Kidney (tissue), 22 donors: ENCODE measurements around the gene GRIK2. TPM values are rescaled to one million over a fixed set of nuclear protein-coding genes. Genes with fewer than 3 reads are reported as not detected.
A peak's percentile ranks its signal among the peaks of the same experiment; 100 is the strongest.
"Not testable (repeated sequence)": the region's sequence is repeated elsewhere in the genome, so short reads cannot be mapped to it uniquely, and the experiment has no call there.

Source experiments
- DNase-seq, 5 donors: peaks; one replicate each; pipeline ENCODE4 v3.0.0-alpha.2; 2013 to 2020
- FAIRE-seq: peaks from 2 replicates; lab custom pipeline; 2012; peaks lifted over from hg19 to GRCh38; lab: Jason Lieb, UNC
- H3K27ac ChIP-seq, 2 donors: one replicate each; pipeline ENCODE4 v1.7.0; 2013; ENCODE audit warnings: low read depth in 2 of 2, low read length in 2 of 2, inconsistent platforms in 1 of 2
- H3K27me3 ChIP-seq: one replicate; pipeline ENCODE4 v1.7.1; 2013; ENCODE audit warnings: low read length, inconsistent platforms; ENCODE audit not compliant: control insufficient read depth, insufficient read depth
- H3K36me3 ChIP-seq, 3 donors: one replicate each; pipeline versions ENCODE4 v1.7.0 to v1.7.1; 2013; ENCODE audit warnings: low read length in 3 of 3, control low read depth in 1 of 3, inconsistent platforms in 1 of 3; ENCODE audit not compliant: insufficient read depth in 3 of 3, control insufficient read depth in 2 of 3
- H3K4me1 ChIP-seq, 3 donors: one replicate each; pipeline versions ENCODE4 v1.7.0 to v1.7.1; 2013; ENCODE audit warnings: low read length in 3 of 3, inconsistent platforms in 1 of 3, low read depth in 1 of 3; ENCODE audit not compliant: control insufficient read depth in 2 of 3, insufficient read depth in 2 of 3
- H3K4me3 ChIP-seq, 3 donors: one replicate each; pipeline versions ENCODE4 v1.7.0 to v1.8.1; 2013; ENCODE audit warnings: low read length in 3 of 3, control low read depth in 1 of 3, inconsistent platforms in 1 of 3
- H3K9ac ChIP-seq, 3 donors: one replicate each; pipeline versions ENCODE4 v1.7.0 to v1.7.1; 2013; ENCODE audit warnings: low read length in 3 of 3, control low read depth in 1 of 3, inconsistent platforms in 1 of 3
- H3K9me3 ChIP-seq, 3 donors: one replicate each; pipeline versions ENCODE4 v1.7.0 to v1.7.1; 2013; ENCODE audit warnings: low read length in 3 of 3, control low read depth in 1 of 3, inconsistent platforms in 1 of 3; ENCODE audit not compliant: control insufficient read depth in 2 of 3, insufficient read depth in 1 of 3
- CTCF ChIP-seq: IDR thresholded peaks from 3 replicates; pipeline ENCODE4 v1.5.1; 2012; ENCODE audit warnings: mild to moderate bottlenecking, moderate library complexity, borderline replicate concordance; ENCODE audit not compliant: insufficient read depth; ENCODE audit errors: extremely low read depth
- intact Hi-C: fragments of 100-400 bp; cut with DNase I; formaldehyde crosslinking; loops from one replicate; pipeline ENCODE4 v1.11.1; 2022
- long read RNA-seq, 10 donors: library from polyadenylated mRNA in 1 of 10; unstranded in 1 of 10; transcript quantifications; one replicate each; pipeline ENCODE4 v2.0.0 and lab custom pipeline, GENCODE V29; 2021 to 2026
- polyA plus RNA-seq: library from polyadenylated mRNA; stranded (reverse); fragments of 350-450 nt; fragmentation: Illumina TruSeq; extraction: RNeasy Lipid Tissue Mini Kit (QIAGEN cat#74804); gene quantifications from one replicate; pipeline ENCODE4 v1.2.3, GENCODE V29; 2014; ENCODE audit warnings: low read depth, low replicate concordance; ENCODE audit not compliant: insufficient read depth
- total RNA-seq: library from RNA; stranded (reverse); fragmentation: NEBNext Ultra II Directional; extraction: Animal tissue kit (Norgen Biotek cat#: 25700); gene quantifications from one replicate; pipeline ENCODE4 v1.2.1, GENCODE V29; 2021
- donor health status: control.
- donor health status: control.
- donor health status: control.
- donor health status: control.
- donor health status: control.
- donor health status: DM: yes; HTN: yes; CAD: no.
- donor health status: Normal renal cell carcinoma (clear cell type).

Gene GRIK2
- total RNA-seq = 0.82 TPM
- polyA plus RNA-seq = 1.4 TPM
- long read RNA-seq, donor 1 = 0 reads
- long read RNA-seq, donor 2 = 0 reads
- long read RNA-seq, donor 3 = 0 reads
- long read RNA-seq, donor 4 = 0 reads
- long read RNA-seq, donor 5 = 0 reads
- long read RNA-seq, donor 6 = 0 reads
- long read RNA-seq, donor 7 = 0 reads
- long read RNA-seq, donor 8 = 0 reads
- long read RNA-seq, donor 9 = 0 reads
- long read RNA-seq, donor 10 = 0 reads

GRCh38 chr6:101393251-101393828 lies at the start of gene GRIK2:
Gene GRIK2 (plus strand): TSS chr6:101393708.
- intact Hi-C loops = no loop called here
- DNase-seq = peak; percentile 72 to 82 (median 74)
- Histone ChIP-seq H3K4me1 (peaks cover 0 to 5% (median 0%) of the 10 kb centered on the region in 3 donors), H3K36me3 (no peaks in the 10 kb centered on the region), H3K4me3 (peak within 1 kb of the TSS; percentile 47 to 63 (median 58)), H3K27ac (no peak within 1 kb of the TSS), H3K9me3 (no peaks in the 10 kb centered on the region), H3K27me3 (peaks cover 12% of the 10 kb centered on the region), H3K9ac (peak within 1 kb of the TSS in 1 of 3 donors; percentile 44)
- peak; percentile 16 for TF ChIP-seq CTCF
- FAIRE-seq = no peak

- intact Hi-C loops = no loop called here
- Histone ChIP-seq H3K27me3 (no peaks in the 10 kb centered on the region), H3K36me3 (no peaks in the 10 kb centered on the region), H3K4me3 (no peak overlapping the region), H3K9ac (no peak overlapping the region), H3K9me3 (no peaks in the 10 kb centered on the region), H3K4me1 (no peaks in the 10 kb centered on the region), H3K27ac (no peak overlapping the region)
- DNase-seq (no peak), FAIRE-seq (no peak)
- TF ChIP-seq CTCF = no peak
These were observed 48.6 kb upstream of the GRIK2 start for GRCh38 chr6:101344885-101345284.

GRCh38 chr6:101348816-101349215 lies 44.7 kb upstream of the GRIK2 start:
- TF ChIP-seq CTCF = no peak
- H3K9ac ChIP-seq = no peak overlapping the region
- no peaks in the 10 kb centered on the region for H3K36me3 ChIP-seq
- no peaks in the 10 kb centered on the region for H3K27me3 ChIP-seq
- FAIRE-seq (no peak), DNase-seq (no peak)
- no peak overlapping the region for H3K27ac ChIP-seq
- no peak overlapping the region for H3K4me3 ChIP-seq
- H3K4me1 ChIP-seq = no peaks in the 10 kb centered on the region
- H3K9me3 ChIP-seq = no peaks in the 10 kb centered on the region
- intact Hi-C loops = no loop called here

GRCh38 chr6:101350631-101351030 lies 42.9 kb upstream of the GRIK2 start:
- FAIRE-seq, DNase-seq, intact Hi-C loops: not testable (repeated sequence)

More at GRCh38 chr6:101350631-101351030, 42.9 kb upstream of the GRIK2 start:
- H3K4me3 ChIP-seq, H3K27ac ChIP-seq, H3K36me3 ChIP-seq, H3K9me3 ChIP-seq, H3K27me3 ChIP-seq, H3K9ac ChIP-seq, H3K4me1 ChIP-seq: not testable (repeated sequence)
